Type B pancreatic cell (in vitro differentiated cells): ENCODE data around the gene NDE1. TPM values are rescaled to one million over a fixed set of nuclear protein-coding genes. Genes with fewer than 3 reads are reported as not detected.

Experiments
- DNase-seq: peaks from one replicate; pipeline ENCODE4 v3.0.0; 2021; ENCODE audit warnings: mixed read lengths; ENCODE audit not compliant: unreplicated experiment; ENCODE audit errors: extremely low spot score
- H3K27ac Mint-ChIP-seq: 2 replicates; pipeline ENCODE4 v1.8.0; 2021; ENCODE audit warnings: mild to moderate bottlenecking, mixed read lengths
- H3K27me3 Mint-ChIP-seq: 2 replicates; pipeline ENCODE4 v1.8.0; 2021; ENCODE audit warnings: mixed read lengths
- H3K36me3 Mint-ChIP-seq: 2 replicates; pipeline ENCODE4 v1.8.0; 2021; ENCODE audit warnings: mixed read lengths
- H3K4me1 Mint-ChIP-seq: one replicate; pipeline ENCODE4 v1.8.0; 2021; ENCODE audit warnings: mixed read lengths; ENCODE audit not compliant: unreplicated experiment
- H3K4me3 Mint-ChIP-seq: 2 replicates; pipeline ENCODE4 v1.8.0; 2021; ENCODE audit warnings: mild to moderate bottlenecking, mixed read lengths
- H3K9me3 Mint-ChIP-seq: 2 replicates; pipeline ENCODE4 v1.8.0; 2021; ENCODE audit warnings: mixed read lengths
- CTCF ChIP-seq: fragments of 200-600 bp; sonication (generic); conservative IDR thresholded peaks from 2 replicates; pipeline ENCODE4 v1.5.0; 2021; ENCODE audit warnings: antibody characterized with exemption, mild to moderate bottlenecking
- total RNA-seq: library from RNA; stranded (reverse); gene quantifications from 2 replicates; pipeline ENCODE4 v1.2.1, GENCODE V29; 2021; ENCODE audit warnings: low replicate concordance

The NDE1 gene
- total RNA-seq, 1 donor from 2014 or later: 76.4 TPM

GRCh38 chr16:15616475-15617165 lies 33.4 kb upstream of the NDE1 start:
- TF ChIP-seq CTCF: no peak
- Mint-ChIP-seq H3K4me1 (no peaks in the 10 kb centered on the region), H3K36me3 (peaks cover 41% of the 10 kb centered on the region), H3K27ac (no peak overlapping the region), H3K4me3 (no peak overlapping the region), H3K9me3 (no peaks in the 10 kb centered on the region), H3K27me3 (no peaks in the 10 kb centered on the region)
- no peak for DNase-seq

- no peak for DNase-seq
- Mint-ChIP-seq H3K27me3 (no peaks in the 10 kb centered on the region), H3K4me3 (no peak overlapping the region), H3K4me1 (no peaks in the 10 kb centered on the region), H3K36me3 (peaks cover 38% of the 10 kb centered on the region), H3K27ac (no peak overlapping the region), H3K9me3 (no peaks in the 10 kb centered on the region)
- TF ChIP-seq CTCF: no peak
Measured at GRCh38 chr16:15617901-15618300, 32.1 kb upstream of the NDE1 start.

GRCh38 chr16:15618392-15618791 lies 31.7 kb upstream of the NDE1 start:
- no peak overlapping the region for H3K4me3 Mint-ChIP-seq
- no peaks in the 10 kb centered on the region for H3K4me1 Mint-ChIP-seq
- H3K9me3 Mint-ChIP-seq: no peaks in the 10 kb centered on the region
- no peak for TF ChIP-seq CTCF
- no peak for DNase-seq
- H3K27ac Mint-ChIP-seq: no peak overlapping the region
- H3K36me3 Mint-ChIP-seq: peaks cover 38% of the 10 kb centered on the region
- H3K27me3 Mint-ChIP-seq: no peaks in the 10 kb centered on the region

GRCh38 chr16:15620611-15621195 lies 29.3 kb upstream of the NDE1 start:
- no peak for TF ChIP-seq CTCF
- Mint-ChIP-seq H3K4me1 (no peaks in the 10 kb centered on the region), H3K4me3 (no peak overlapping the region), H3K27ac (no peak overlapping the region), H3K9me3 (no peaks in the 10 kb centered on the region), H3K36me3 (peaks cover 45% of the 10 kb centered on the region), H3K27me3 (no peaks in the 10 kb centered on the region)
- no peak for DNase-seq

GRCh38 chr16:15621456-15621855 lies 28.6 kb upstream of the NDE1 start:
- H3K9me3 Mint-ChIP-seq: no peaks in the 10 kb centered on the region
- no peak overlapping the region for H3K4me3 Mint-ChIP-seq

More at GRCh38 chr16:15621456-15621855, 28.6 kb upstream of the NDE1 start:
- Mint-ChIP-seq H3K4me1 (no peaks in the 10 kb centered on the region), H3K36me3 (peaks cover 44% of the 10 kb centered on the region), H3K27ac (no peak overlapping the region), H3K27me3 (no peaks in the 10 kb centered on the region)
- TF ChIP-seq CTCF: no peak
- DNase-seq: no peak
